ENCODE data around the gene RCL1. TPM values are rescaled to one million over a fixed set of nuclear protein-coding genes. Genes with fewer than 3 reads are reported as not detected.

RCL1 gene
- polyA plus RNA-seq, 1 of the 3 experiments (the other 2 are of a cell fraction): 18.4 TPM

DNA sequence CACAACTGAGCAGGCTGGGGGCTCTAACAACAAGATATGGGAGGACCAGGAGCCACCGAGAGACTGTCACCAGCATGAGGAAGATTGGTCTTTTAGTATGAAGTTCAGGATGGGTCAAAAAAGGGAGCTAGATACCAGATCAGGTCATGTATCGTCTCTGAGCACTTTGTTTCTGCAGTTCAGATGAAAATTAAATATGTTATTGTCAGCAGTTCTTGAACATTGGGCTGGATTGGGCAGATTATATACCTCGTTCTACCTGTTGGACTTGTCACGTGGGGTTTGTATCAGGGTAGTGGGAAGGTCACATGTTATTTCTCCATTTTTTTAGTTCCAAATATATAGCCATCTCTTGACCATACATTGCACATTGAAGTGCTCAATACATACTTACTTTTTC lies 47.3 kb downstream of the RCL1 start:
- H3K79me2 ChIP-seq (ENCODE audit: insufficient read depth): no peaks in the 10 kb centered on the region; the same call in 1 of the 2 replicates
- no peak for TF ChIP-seq FOSL2 (IDR thresholded peaks at IDR 0.05; ENCODE audit: borderline replicate concordance, low read depth)
- TF ChIP-seq, protein P1, sequence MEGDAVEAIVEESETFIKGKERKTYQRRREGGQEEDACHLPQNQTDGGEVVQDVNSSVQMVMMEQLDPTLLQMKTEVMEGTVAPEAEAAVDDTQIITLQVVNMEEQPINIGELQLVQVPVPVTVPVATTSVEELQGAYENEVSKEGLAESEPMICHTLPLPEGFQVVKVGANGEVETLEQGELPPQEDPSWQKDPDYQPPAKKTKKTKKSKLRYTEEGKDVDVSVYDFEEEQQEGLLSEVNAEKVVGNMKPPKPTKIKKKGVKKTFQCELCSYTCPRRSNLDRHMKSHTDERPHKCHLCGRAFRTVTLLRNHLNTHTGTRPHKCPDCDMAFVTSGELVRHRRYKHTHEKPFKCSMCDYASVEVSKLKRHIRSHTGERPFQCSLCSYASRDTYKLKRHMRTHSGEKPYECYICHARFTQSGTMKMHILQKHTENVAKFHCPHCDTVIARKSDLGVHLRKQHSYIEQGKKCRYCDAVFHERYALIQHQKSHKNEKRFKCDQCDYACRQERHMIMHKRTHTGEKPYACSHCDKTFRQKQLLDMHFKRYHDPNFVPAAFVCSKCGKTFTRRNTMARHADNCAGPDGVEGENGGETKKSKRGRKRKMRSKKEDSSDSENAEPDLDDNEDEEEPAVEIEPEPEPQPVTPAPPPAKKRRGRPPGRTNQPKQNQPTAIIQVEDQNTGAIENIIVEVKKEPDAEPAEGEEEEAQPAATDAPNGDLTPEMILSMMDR (IDR thresholded peaks at IDR 0.05): no peak
- no peak for TF ChIP-seq REST (IDR thresholded peaks at IDR 0.05; ENCODE audit: low read depth, low read length)
- no peak for TF ChIP-seq NRF1 (IDR thresholded peaks at IDR 0.05; ENCODE audit: low read depth, low read length)
- TF ChIP-seq, protein P2, sequence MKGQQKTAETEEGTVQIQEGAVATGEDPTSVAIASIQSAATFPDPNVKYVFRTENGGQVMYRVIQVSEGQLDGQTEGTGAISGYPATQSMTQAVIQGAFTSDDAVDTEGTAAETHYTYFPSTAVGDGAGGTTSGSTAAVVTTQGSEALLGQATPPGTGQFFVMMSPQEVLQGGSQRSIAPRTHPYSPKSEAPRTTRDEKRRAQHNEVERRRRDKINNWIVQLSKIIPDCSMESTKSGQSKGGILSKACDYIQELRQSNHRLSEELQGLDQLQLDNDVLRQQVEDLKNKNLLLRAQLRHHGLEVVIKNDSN (IDR thresholded peaks at IDR 0.05; ENCODE audit: borderline replicate concordance, low read depth): no peak
- TF ChIP-seq, protein P3, sequence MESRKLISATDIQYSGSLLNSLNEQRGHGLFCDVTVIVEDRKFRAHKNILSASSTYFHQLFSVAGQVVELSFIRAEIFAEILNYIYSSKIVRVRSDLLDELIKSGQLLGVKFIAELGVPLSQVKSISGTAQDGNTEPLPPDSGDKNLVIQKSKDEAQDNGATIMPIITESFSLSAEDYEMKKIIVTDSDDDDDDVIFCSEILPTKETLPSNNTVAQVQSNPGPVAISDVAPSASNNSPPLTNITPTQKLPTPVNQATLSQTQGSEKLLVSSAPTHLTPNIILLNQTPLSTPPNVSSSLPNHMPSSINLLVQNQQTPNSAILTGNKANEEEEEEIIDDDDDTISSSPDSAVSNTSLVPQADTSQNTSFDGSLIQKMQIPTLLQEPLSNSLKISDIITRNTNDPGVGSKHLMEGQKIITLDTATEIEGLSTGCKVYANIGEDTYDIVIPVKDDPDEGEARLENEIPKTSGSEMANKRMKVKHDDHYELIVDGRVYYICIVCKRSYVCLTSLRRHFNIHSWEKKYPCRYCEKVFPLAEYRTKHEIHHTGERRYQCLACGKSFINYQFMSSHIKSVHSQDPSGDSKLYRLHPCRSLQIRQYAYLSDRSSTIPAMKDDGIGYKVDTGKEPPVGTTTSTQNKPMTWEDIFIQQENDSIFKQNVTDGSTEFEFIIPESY (IDR thresholded peaks at IDR 0.05; ENCODE audit: borderline replicate concordance, low read depth): no peak
- TF ChIP-seq, protein P4, sequence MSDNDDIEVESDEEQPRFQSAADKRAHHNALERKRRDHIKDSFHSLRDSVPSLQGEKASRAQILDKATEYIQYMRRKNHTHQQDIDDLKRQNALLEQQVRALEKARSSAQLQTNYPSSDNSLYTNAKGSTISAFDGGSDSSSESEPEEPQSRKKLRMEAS (IDR thresholded peaks at IDR 0.05; ENCODE audit: low read depth): no peak
- TF ChIP-seq TEAD4 (IDR thresholded peaks at IDR 0.05; ENCODE audit: borderline replicate concordance, insufficient read depth): no peak
- no peak for TF ChIP-seq MEF2A (IDR thresholded peaks at IDR 0.05; ENCODE audit: borderline replicate concordance, low read depth)
- no peak for TF ChIP-seq RXRA (IDR thresholded peaks at IDR 0.05; ENCODE audit: borderline replicate concordance, low read depth)
- TF ChIP-seq CHD2 (IDR thresholded peaks at IDR 0.05; ENCODE audit: low read length, partially characterized antibody): no peak
- no peak for TF ChIP-seq POLR2AphosphoS5 (IDR thresholded peaks at IDR 0.05; ENCODE audit: low read depth, low read length)
- no peak for TF ChIP-seq RFX5 (IDR thresholded peaks at IDR 0.05; ENCODE audit: low read length)
- TF ChIP-seq MXI1 (IDR thresholded peaks at IDR 0.05; ENCODE audit: low read depth, low read length): no peak
- no peak for TF ChIP-seq EZH2phosphoT487 (IDR thresholded peaks at IDR 0.05; ENCODE audit: borderline replicate concordance, low read depth)
- TF ChIP-seq SIN3A (IDR thresholded peaks at IDR 0.05; ENCODE audit: borderline replicate concordance, low read depth, low read length): no peak
- no peak for TF ChIP-seq TCF12 (IDR thresholded peaks at IDR 0.05)
- TF ChIP-seq USF2 (IDR thresholded peaks at IDR 0.05; ENCODE audit: borderline replicate concordance, low read depth, low read length): no peak
- no peaks in the 10 kb centered on the region for H3F3A ChIP-seq (replicated peaks; ENCODE audit: insufficient read depth)
- POLR2A ChIA-PET: no interaction called here
- no peaks in the 10 kb centered on the region for H3K9me3 ChIP-seq
- 96% methylated on average over 4 of the region's 4 CpGs for WGBS (ENCODE audit: low lambda C conversion rate)
- no peaks in the 10 kb centered on the region for H3K9me2 ChIP-seq
- no peak overlapping the region for H3K27ac ChIP-seq (ENCODE audit: low read depth in 2 of 2, low read length in 1 of 2)
- peaks cover 5 to 56% of the 10 kb centered on the region in 2 experiments for H3K36me3 ChIP-seq (replicated peaks in 1 of 2; ENCODE audit: control insufficient read depth in 1 of 2, insufficient read depth in 2 of 2, low read length in 1 of 2)
- no peak overlapping the region for H3K4me2 ChIP-seq
- no peak for DNase-seq
- H3K9ac ChIP-seq: no peak overlapping the region
- H2AFZ ChIP-seq (ENCODE audit: low read depth): no peak overlapping the region
- no peaks in the 10 kb centered on the region for H3K27me3 ChIP-seq (ENCODE audit: insufficient read depth)
- no peaks in the 10 kb centered on the region for H4K20me1 ChIP-seq (ENCODE audit: insufficient read depth)
- peaks cover 0 to 8% of the 10 kb centered on the region in 2 experiments; a peak in 1 of 4 replicates for H3K4me1 ChIP-seq (ENCODE audit: control insufficient read depth in 1 of 2, insufficient read depth in 2 of 2, low read depth in 1 of 2, low read length in 1 of 2)
- H3K4me3 ChIP-seq (ENCODE audit: low read depth in 2 of 2, low read length in 1 of 2): no peak overlapping the region
- CTCF ChIA-PET: interaction anchor here (1.1 to 1.5 kb wide), 2 partner anchors 11 to 16 kb away, joined by 3 to 4 read pairs; no protein-coding TSS in a partner anchor
